Activated naive CD4-positive, alpha-beta T cell (primary cell): Measurements from ENCODE around the gene MARS2.
A peak's percentile ranks its signal among the peaks of the same experiment; 100 is the strongest.
"Not testable (repeated sequence)": the region's sequence is repeated elsewhere in the genome, so short reads cannot be mapped to it uniquely, and the experiment has no call there.

Source experiments
- DNase-seq, 4 experiments: peaks; one replicate each; lab custom pipeline; 2025; lab: John Stamatoyannopoulos, UW

The MARS2 gene

GRCh38 chr2:197705121-197705911, at the start of gene MARS2:
Gene MARS2, plus strand, starts transcription at chr2:197705369. Its CDS starts 37 bp downstream, at chr2:197705406.
- DNase-seq = peak; percentile 83 to 94 (median 84)

- no peak for DNase-seq
These were observed 47.6 kb upstream of the MARS2 start for GRCh38 chr2:197657562-197657961.

- DNase-seq = no peak
These were observed 43.5 kb upstream of the MARS2 start for GRCh38 chr2:197661626-197662025.

GRCh38 chr2:197666277-197666676, 38.9 kb upstream of the MARS2 start:
- no peak for DNase-seq

- no peak for DNase-seq
These were observed 36.9 kb upstream of the MARS2 start for GRCh38 chr2:197668296-197668695.

GRCh38 chr2:197669077-197669476, 36.1 kb upstream of the MARS2 start:
- no peak for DNase-seq

GRCh38 chr2:197672371-197672893, 32.7 kb upstream of the MARS2 start:
- no peak for DNase-seq

- no peak for DNase-seq
These were observed 32.1 kb upstream of the MARS2 start for GRCh38 chr2:197673106-197673505.

- DNase-seq = no peak
These were observed 31.6 kb upstream of the MARS2 start for GRCh38 chr2:197673606-197674005.

- DNase-seq = no peak
These were observed 31.1 kb upstream of the MARS2 start for GRCh38 chr2:197674060-197674459.

- DNase-seq = no peak
These were observed 30.6 kb upstream of the MARS2 start for GRCh38 chr2:197674591-197674990.

GRCh38 chr2:197675246-197675645, 29.9 kb upstream of the MARS2 start, which contains the start of gene RFTN2:
Gene RFTN2, minus strand, starts transcription at chr2:197675587. Its CDS starts 129 bp downstream, at chr2:197675458.
- DNase-seq = no peak

GRCh38 chr2:197675711-197676188, 29.4 kb upstream of the MARS2 start:
- no peak for DNase-seq

- DNase-seq = no peak
These were observed 28.1 kb upstream of the MARS2 start for GRCh38 chr2:197677056-197677455.

- DNase-seq = no peak
These were observed 27.7 kb upstream of the MARS2 start for GRCh38 chr2:197677483-197677882.

GRCh38 chr2:197695206-197695605, 10.0 kb upstream of the MARS2 start:
- DNase-seq = not testable (repeated sequence)

GRCh38 chr2:197695971-197696370, 9.2 kb upstream of the MARS2 start:
- not testable (repeated sequence) for DNase-seq

- not testable (repeated sequence) for DNase-seq
These were observed 8.6 kb upstream of the MARS2 start for GRCh38 chr2:197696571-197696970.

- not testable (repeated sequence) for DNase-seq
These were observed 5.4 kb upstream of the MARS2 start for GRCh38 chr2:197699724-197700123.

- DNase-seq = no peak
These were observed 4.2 kb upstream of the MARS2 start for GRCh38 chr2:197700960-197701359.

- DNase-seq = no peak
These were observed 592 bp upstream of the MARS2 start for GRCh38 chr2:197704434-197705120.

- DNase-seq = no peak
These were observed 1.0 kb downstream of the MARS2 start for GRCh38 chr2:197705912-197706838.
